Inferior parietal cortex (tissue), 1 donor: ENCODE data around the gene TYMP.
"Not testable (repeated sequence)": the region's sequence is repeated elsewhere in the genome, so short reads cannot be mapped to it uniquely, and the experiment has no call there.

Source experiments
- DNase-seq: peaks from one replicate; pipeline ENCODE4 v3.0.0-alpha.2; 2016; ENCODE audit errors: extremely low spot score

Gene TYMP

GRCh38 chr22:50540381-50540780 is 10.6 kb upstream of the TYMP start:
- no peak for DNase-seq

- no peak for DNase-seq
These were observed 8.0 kb upstream of the TYMP start for GRCh38 chr22:50537765-50538164.

- DNase-seq, result no peak
These were observed 6.4 kb upstream of the TYMP start for GRCh38 chr22:50536226-50536625.

- no peak for DNase-seq
These were observed 5.3 kb upstream of the TYMP start for GRCh38 chr22:50535113-50535512.

GRCh38 chr22:50533856-50534711 is 4.3 kb upstream of the TYMP start:
- not testable (repeated sequence) for DNase-seq

- DNase-seq, result no peak
These were observed 3.3 kb upstream of the TYMP start for GRCh38 chr22:50532824-50533796.

- DNase-seq, result no peak
These were observed 2.3 kb upstream of the TYMP start for GRCh38 chr22:50531962-50532674.

GRCh38 chr22:50531546-50531961 is 1.7 kb upstream of the TYMP start:
- DNase-seq, result no peak

GRCh38 chr22:50530877-50531545 is 1.2 kb upstream of the TYMP start:
- no peak for DNase-seq

GRCh38 chr22:50530580-50530876 is 716 bp upstream of the TYMP start:
- no peak for DNase-seq

GRCh38 chr22:50529416-50529896 is 356 bp downstream of the TYMP start:
- no peak for DNase-seq

GRCh38 chr22:50528682-50529415 is 963 bp downstream of the TYMP start:
- DNase-seq, result no peak

GRCh38 chr22:50527921-50528681 is 1.7 kb downstream of the TYMP start:
- no peak for DNase-seq

- DNase-seq, result no peak
These were observed 2.7 kb downstream of the TYMP start for GRCh38 chr22:50526834-50527801.

GRCh38 chr22:50526108-50526833 is 3.5 kb downstream of the TYMP start:
- peak; percentile 36 for DNase-seq

GRCh38 chr22:50525858-50526107 is 4.0 kb downstream of the TYMP start:
- no peak for DNase-seq

GRCh38 chr22:50525104-50525857 is 4.5 kb downstream of the TYMP start, which contains the start of gene SCO2:
Gene SCO2, minus strand, starts transcription at chr22:50525598. Its CDS starts 1,187 bp downstream, at chr22:50524411.
- peak; percentile 97 for DNase-seq
